Measurements from ENCODE around the gene PON3. TPM values are rescaled to one million over a fixed set of nuclear protein-coding genes. Genes with fewer than 3 reads are reported as not detected.

PON3 gene
- total RNA-seq, 4 donors from 2014 or later, result 0.29 to 0.61 (median 0.49) TPM; not detected in 1

- intact Hi-C loops (cut with DNase I; ENCODE audit: low total_unique reads) (no loop called here), in situ Hi-C loops (cut with MboI; ENCODE audit: low sequenced_read_pairs in 4 of 4) (no loop called here)
- TF ChIP-seq, protein P1, sequence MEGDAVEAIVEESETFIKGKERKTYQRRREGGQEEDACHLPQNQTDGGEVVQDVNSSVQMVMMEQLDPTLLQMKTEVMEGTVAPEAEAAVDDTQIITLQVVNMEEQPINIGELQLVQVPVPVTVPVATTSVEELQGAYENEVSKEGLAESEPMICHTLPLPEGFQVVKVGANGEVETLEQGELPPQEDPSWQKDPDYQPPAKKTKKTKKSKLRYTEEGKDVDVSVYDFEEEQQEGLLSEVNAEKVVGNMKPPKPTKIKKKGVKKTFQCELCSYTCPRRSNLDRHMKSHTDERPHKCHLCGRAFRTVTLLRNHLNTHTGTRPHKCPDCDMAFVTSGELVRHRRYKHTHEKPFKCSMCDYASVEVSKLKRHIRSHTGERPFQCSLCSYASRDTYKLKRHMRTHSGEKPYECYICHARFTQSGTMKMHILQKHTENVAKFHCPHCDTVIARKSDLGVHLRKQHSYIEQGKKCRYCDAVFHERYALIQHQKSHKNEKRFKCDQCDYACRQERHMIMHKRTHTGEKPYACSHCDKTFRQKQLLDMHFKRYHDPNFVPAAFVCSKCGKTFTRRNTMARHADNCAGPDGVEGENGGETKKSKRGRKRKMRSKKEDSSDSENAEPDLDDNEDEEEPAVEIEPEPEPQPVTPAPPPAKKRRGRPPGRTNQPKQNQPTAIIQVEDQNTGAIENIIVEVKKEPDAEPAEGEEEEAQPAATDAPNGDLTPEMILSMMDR (IDR thresholded peaks at IDR 0.05 in 4 of 5, conservative IDR thresholded peaks at IDR 0.05 in 1 of 5), result no peak
- TF ChIP-seq POLR2A (IDR thresholded peaks at IDR 0.05), result no peak
- H3K4me3 ChIP-seq, result no peak overlapping the region
- H3K27ac ChIP-seq, result no peak overlapping the region
- H3K9me3 ChIP-seq, result no peaks in the 10 kb centered on the region
- ATAC-seq (no peak), DNase-seq (no peak)
- no peaks in the 10 kb centered on the region for H3K4me1 ChIP-seq
- peaks cover 0 to 6% (median 4%) of the 10 kb centered on the region in 3 donors for H3K27me3 ChIP-seq
- no peaks in the 10 kb centered on the region for H3K36me3 ChIP-seq
These were observed 2.2 kb upstream of the PON3 start for GRCh38 chr7:95398155-95398940.

DNA sequence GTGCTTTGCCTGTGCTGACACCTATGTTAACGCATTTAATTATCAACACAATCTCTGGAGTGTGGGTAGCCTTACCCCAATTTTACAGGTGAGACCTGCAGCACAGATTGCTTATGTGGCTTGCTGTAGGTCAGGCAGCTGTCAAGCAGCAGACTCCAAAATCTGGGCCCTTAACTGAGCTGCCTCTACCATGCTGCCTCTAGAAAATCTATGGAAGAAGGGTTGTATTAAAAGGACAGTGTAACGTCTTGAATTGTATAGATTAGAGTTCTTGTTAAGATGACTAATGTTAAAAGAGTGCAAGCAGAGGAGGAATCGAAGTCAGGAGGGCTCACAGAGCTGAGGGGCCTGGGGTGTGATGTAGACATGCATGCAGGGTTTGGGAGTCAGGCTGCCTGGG, 1.2 kb upstream of the PON3 start:
- no peak overlapping the region for H3K4me3 ChIP-seq
- in situ Hi-C loops (cut with MboI; ENCODE audit: low sequenced_read_pairs in 4 of 4), result no loop called here
- DNase-seq (no peak), ATAC-seq (no peak)
- no peak overlapping the region for H3K27ac ChIP-seq
- no peaks in the 10 kb centered on the region for H3K36me3 ChIP-seq
- H3K4me1 ChIP-seq, result no peaks in the 10 kb centered on the region
- TF ChIP-seq POLR2A (IDR thresholded peaks at IDR 0.05), result no peak
- TF ChIP-seq, protein P1 (IDR thresholded peaks at IDR 0.05 in 4 of 5, conservative IDR thresholded peaks at IDR 0.05 in 1 of 5), result no peak
- peaks cover 0 to 6% (median 4%) of the 10 kb centered on the region in 3 donors for H3K27me3 ChIP-seq
- no peaks in the 10 kb centered on the region for H3K9me3 ChIP-seq
- intact Hi-C loops (cut with DNase I; ENCODE audit: low total_unique reads), result no loop called here

GRCh38 chr7:95395755-95396135, 430 bp downstream of the PON3 start:
- DNase-seq, result no peak
- no peak for ATAC-seq
- Histone ChIP-seq H3K27me3 (peaks cover 0 to 6% (median 4%) of the 10 kb centered on the region in 3 donors), H3K9me3 (no peaks in the 10 kb centered on the region), H3K27ac (no peak overlapping the region), H3K4me1 (no peaks in the 10 kb centered on the region), H3K36me3 (no peaks in the 10 kb centered on the region), H3K4me3 (peak overlapping the region in 2 of 4 donors; percentile 40 to 49)
- intact Hi-C loops (cut with DNase I; ENCODE audit: low total_unique reads) (no loop called here), in situ Hi-C loops (cut with MboI; ENCODE audit: low sequenced_read_pairs in 4 of 4) (no loop called here)
- TF ChIP-seq, protein P1 (IDR thresholded peaks at IDR 0.05 in 4 of 5, conservative IDR thresholded peaks at IDR 0.05 in 1 of 5), result no peak
- no peak for TF ChIP-seq POLR2A (IDR thresholded peaks at IDR 0.05)

DNA sequence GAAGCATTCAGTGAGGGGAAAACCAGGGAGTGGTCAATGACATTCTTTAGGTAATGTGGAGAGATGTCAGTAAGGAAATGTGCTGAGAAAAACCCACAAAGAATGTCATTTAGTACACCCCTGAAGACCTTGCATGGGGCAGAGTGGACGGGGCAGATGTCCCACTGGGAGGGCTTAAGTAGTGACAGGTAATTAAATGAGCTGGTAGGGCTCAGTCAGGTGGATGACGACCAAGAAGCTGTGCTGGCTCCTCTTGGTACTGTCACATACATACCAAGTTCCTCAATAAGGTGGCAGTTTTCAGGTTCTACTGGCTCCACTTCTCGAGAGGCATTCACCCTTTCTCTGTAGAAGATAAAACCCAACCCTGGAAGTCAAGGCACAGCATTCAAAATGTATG, 1.8 kb downstream of the PON3 start:
- no peak for DNase-seq
- no peak overlapping the region for H3K4me3 ChIP-seq
- intact Hi-C loops (cut with DNase I; ENCODE audit: low total_unique reads), result no loop called here
- in situ Hi-C loops (cut with MboI; ENCODE audit: low sequenced_read_pairs in 4 of 4), result no loop called here
- H3K9me3 ChIP-seq, result no peaks in the 10 kb centered on the region
- TF ChIP-seq POLR2A (IDR thresholded peaks at IDR 0.05), result no peak
- TF ChIP-seq, protein P1 (IDR thresholded peaks at IDR 0.05 in 4 of 5, conservative IDR thresholded peaks at IDR 0.05 in 1 of 5), result no peak
- H3K4me1 ChIP-seq, result no peaks in the 10 kb centered on the region
- peaks cover 0 to 6% (median 4%) of the 10 kb centered on the region in 3 donors for H3K27me3 ChIP-seq
- H3K27ac ChIP-seq, result no peak overlapping the region
- H3K36me3 ChIP-seq, result no peaks in the 10 kb centered on the region
- ATAC-seq, result no peak
